ENCODE results near the gene BSND. TPM values are rescaled to one million over a fixed set of nuclear protein-coding genes. Genes with fewer than 3 reads are reported as not detected.

BSND gene
- total RNA-seq, 4 donors from 2014 or later, result not detected

DNA sequence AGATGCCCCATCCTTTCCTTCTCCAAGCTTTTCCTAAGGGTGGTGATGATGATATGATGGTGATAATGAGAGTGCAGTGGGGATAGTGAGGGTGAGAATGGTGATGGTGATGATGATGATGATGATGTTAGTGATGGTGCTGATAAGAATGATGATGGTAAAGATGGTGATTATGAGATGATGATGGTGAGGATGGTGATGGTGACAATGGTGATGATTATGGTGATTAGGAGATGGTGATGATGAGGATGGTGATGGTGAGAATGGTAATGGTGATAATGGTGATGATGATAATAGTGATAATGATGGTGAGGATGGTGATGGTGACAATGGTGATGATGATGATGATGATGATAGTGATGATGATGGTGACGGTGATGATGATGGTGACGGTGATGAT, 4.0 kb downstream of the BSND start:
- TF ChIP-seq, protein P1, sequence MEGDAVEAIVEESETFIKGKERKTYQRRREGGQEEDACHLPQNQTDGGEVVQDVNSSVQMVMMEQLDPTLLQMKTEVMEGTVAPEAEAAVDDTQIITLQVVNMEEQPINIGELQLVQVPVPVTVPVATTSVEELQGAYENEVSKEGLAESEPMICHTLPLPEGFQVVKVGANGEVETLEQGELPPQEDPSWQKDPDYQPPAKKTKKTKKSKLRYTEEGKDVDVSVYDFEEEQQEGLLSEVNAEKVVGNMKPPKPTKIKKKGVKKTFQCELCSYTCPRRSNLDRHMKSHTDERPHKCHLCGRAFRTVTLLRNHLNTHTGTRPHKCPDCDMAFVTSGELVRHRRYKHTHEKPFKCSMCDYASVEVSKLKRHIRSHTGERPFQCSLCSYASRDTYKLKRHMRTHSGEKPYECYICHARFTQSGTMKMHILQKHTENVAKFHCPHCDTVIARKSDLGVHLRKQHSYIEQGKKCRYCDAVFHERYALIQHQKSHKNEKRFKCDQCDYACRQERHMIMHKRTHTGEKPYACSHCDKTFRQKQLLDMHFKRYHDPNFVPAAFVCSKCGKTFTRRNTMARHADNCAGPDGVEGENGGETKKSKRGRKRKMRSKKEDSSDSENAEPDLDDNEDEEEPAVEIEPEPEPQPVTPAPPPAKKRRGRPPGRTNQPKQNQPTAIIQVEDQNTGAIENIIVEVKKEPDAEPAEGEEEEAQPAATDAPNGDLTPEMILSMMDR (IDR thresholded peaks at IDR 0.05), result no peak
- ATAC-seq (ENCODE audit: low FRiP score), result no peak
- DNase-seq (ENCODE audit: low spot score), result no peak

DNA sequence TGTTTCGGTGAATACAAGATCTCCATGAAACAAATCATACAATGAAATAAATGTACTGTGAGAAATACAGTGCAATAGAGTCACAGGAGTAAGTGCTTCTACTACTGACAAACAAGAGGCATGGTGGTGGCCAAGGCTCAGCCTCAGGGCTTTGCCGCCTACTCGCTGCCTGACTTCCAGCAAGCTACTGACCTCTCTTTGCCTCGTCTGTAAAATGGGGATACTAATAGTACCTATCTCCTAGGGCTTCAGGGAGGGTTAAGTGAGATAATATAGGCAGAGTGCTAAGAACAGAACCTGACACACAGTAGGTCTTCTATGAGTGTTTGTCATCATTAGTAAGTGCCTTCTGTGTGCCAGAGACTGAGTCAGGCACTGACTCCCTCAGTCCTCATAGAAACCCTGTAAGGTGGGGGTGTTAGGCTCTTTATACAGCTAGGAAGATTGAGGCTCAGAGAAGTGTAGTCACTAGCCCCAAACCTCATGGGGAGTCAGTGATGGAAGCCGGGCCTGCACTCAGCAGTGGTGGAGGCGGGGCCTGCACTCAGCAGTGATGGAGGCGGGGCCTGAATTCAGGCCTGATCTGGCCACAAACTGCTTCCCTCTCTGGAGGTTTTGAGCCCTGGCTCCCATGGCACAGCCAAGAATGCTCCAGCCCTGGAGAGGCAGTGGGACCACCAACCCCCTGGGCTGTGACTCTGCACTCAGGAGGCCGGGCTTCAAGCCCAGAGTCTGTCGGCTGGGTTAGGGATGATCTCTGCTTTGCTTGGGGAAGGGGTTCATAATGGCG, 6.8 kb downstream of the BSND start:
- ATAC-seq (ENCODE audit: low FRiP score), result no peak
- DNase-seq (ENCODE audit: low spot score), result no peak
- TF ChIP-seq, protein P1 (IDR thresholded peaks at IDR 0.05), result no peak

DNA sequence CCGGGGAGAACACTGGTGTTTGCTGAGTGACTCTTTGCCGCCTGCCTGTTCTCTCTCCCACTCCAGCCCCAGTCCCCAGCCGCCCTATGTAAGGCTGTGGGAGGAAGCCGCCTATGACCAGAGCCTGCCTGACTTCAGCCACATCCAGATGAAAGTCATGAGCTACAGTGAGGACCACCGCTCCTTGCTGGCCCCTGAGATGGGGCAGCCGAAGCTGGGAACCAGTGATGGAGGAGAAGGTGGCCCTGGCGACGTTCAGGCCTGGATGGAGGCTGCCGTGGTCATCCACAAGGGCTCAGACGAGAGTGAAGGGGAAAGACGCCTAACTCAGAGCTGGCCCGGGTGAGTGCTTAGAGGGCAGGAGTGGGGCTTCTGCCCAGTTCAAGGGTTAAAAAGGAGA, 8.2 kb downstream of the BSND start:
- TF ChIP-seq, protein P1 (IDR thresholded peaks at IDR 0.05), result no peak
- ATAC-seq (ENCODE audit: low FRiP score) (no peak), DNase-seq (ENCODE audit: low spot score) (no peak)

DNA sequence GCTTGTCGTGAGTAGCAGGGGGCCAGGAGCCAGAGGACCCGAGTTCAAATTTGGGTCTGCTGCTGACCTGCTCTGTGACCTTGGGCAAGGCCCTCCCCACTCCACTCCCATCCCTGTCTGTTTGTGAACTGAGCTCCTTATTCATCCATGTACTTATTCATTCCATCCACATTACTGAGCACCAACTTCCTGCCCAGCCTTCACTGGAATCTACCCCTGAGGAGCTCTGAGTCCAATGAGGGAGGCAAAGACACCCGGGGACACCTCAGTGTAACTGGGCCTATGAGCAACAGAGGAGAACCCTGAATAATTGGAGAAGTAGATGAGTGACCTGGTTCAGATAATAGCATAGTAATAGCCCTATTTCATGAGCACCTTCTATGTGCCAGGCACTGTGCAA, 8.9 kb downstream of the BSND start:
- no peak for ATAC-seq (ENCODE audit: low FRiP score)
- no peak for DNase-seq (ENCODE audit: low spot score)
- TF ChIP-seq, protein P1 (IDR thresholded peaks at IDR 0.05), result no peak

DNA sequence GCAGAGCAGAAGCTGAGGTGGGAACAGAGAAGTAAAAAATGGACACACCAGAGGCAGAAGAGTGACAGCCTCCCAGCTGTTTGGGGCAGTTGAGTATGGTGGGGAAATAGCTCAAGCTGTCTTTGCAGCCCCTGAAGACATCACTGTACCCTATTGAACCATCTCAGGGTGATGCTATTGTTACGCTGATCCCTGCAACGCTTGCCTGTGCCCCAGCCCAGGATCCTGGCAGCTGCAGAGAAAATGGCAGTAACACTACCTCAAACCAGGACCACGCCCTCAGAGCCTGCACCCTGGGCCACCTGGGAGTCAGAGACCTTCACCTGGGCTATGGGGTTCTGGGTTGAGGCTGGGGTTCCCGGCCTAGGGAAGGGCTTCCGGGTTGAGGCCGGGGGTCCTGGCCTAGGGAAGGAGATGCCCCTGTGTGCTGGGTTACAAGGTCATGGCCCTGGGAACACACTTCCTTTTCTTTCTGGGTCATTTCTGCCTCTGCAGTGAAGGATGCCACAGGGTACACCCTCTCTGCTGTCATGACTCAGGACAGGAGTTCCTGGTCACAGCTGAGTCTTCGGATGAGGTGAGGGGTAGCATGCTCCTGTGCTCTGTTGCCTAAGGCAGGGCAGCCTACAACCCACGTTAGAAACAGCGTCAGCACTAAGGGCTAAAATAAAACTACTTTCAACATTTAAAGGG, 11.6 kb downstream of the BSND start:
- TF ChIP-seq, protein P1 (IDR thresholded peaks at IDR 0.05), result no peak
- ATAC-seq (ENCODE audit: low FRiP score), result no peak
- no peak for DNase-seq (ENCODE audit: low spot score)

DNA sequence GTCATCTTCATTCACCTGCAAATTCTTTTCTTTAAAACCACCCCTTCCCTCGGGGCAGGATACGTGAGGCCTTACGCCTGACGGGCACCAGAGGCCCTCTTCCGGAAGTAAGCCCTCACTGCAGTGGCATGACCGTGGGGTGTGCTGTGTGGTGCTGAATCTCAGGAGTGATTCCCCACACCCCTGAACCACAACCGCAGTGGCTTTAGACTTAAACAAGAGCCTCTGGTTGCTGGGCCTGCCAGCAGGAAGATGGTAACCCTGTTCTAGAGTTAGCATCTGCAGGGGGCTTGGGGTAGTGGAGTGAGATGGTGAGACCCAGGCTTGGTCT, 12.1 kb downstream of the BSND start:
- DNase-seq (ENCODE audit: low spot score) (no peak), ATAC-seq (ENCODE audit: low FRiP score) (no peak)
- TF ChIP-seq, protein P1 (IDR thresholded peaks at IDR 0.05), result no peak

DNA sequence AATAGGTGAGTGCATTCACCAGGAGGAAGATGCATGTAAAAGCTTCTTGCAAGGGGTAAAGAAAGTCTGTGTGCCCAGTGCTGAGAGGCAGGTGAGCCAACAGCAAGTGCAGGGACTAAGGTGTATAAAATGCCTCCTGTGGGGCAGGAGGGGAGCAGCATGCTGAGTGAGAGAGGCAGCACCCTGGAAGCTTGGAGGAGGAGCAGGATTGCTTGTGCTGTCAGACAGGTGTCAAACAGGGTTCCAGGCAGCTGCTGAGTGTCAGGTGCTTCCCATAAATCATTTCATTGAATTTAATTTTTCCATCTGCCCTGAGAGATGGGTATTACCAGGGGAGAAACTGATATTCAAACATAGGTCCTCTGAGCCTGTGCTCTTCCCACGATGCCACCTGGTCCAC, 13.9 kb downstream of the BSND start:
- TF ChIP-seq, protein P1 (IDR thresholded peaks at IDR 0.05), result no peak
- no peak for DNase-seq (ENCODE audit: low spot score)
- ATAC-seq (ENCODE audit: low FRiP score), result no peak
